Right lobe of liver (tissue), 6 donors: ENCODE results near the gene PJA2. TPM values are rescaled to one million over a fixed set of nuclear protein-coding genes. Genes with fewer than 3 reads are reported as not detected.

Experiments
- ATAC-seq, 4 donors: fragments of 200-7000 bp; cut with Tn5 transposase; one replicate each; pipeline ENCODE4 v1.9.1; 2020; ENCODE audit warnings: mild to moderate bottlenecking in 4 of 4, moderate library complexity in 4 of 4
- DNase-seq, 3 donors: peaks; one replicate each; pipeline ENCODE4 v3.0.0-alpha.2; 2020
- H3K27ac ChIP-seq, 3 donors: fragments of 200-600 bp; one replicate each; pipeline ENCODE4 v1.8.0; 2022
- H3K27me3 ChIP-seq, 2 donors: fragments of 200-600 bp; one replicate each; pipeline ENCODE4 v1.8.0; 2022
- H3K36me3 ChIP-seq, 4 donors: fragments of 200-600 bp; sonication (generic) in 1 of 4; one replicate each; pipeline versions ENCODE4 v1.5.1 to v1.8.0; 2017 to 2022; ENCODE audit warnings: control low read depth in 1 of 4
- H3K4me1 ChIP-seq, 4 donors: fragments of 200-600 bp; sonication (generic) in 1 of 4; one replicate each; pipeline versions ENCODE4 v1.5.1 to v1.8.0; 2017 to 2022; ENCODE audit warnings: control low read depth in 1 of 4
- H3K4me3 ChIP-seq, 3 donors: fragments of 200-600 bp; one replicate each; pipeline ENCODE4 v1.8.0; 2022
- H3K9me3 ChIP-seq, 4 donors: fragments of 200-600 bp; sonication (generic) in 1 of 4; one replicate each; pipeline versions ENCODE4 v1.5.1 to v1.8.0; 2017 to 2022; ENCODE audit warnings: control low read depth in 1 of 4
- POLR2A ChIP-seq: fragments of 450-650 bp; IDR thresholded peaks from one replicate; pipeline ENCODE4 v1.6.1; 2017; ENCODE audit warnings: antibody characterized with exemption, mild to moderate bottlenecking
- WGBS: methylation state at CpG from one replicate; pipeline ENCODE4 v1.1.6; 2018; ENCODE audit warnings: low coverage, low lambda C conversion rate; ENCODE audit not compliant: insufficient coverage; ENCODE audit errors: missing lambda C conversion rate; 5-methylcytosine and 5-hydroxymethylcytosine counted together
- intact Hi-C, 2 donors: fragments of 100-400 bp; cut with DNase I; formaldehyde crosslinking; loops; one replicate each; pipeline versions ENCODE4 v1.11.2 to v1.14.1; 2022
- total RNA-seq, 6 experiments: library from RNA; depleted of rRNA in 2 of 6; stranded (reverse); fragments of >200 nt in 2 of 6; fragmentation: NEBNext Ultra II Directional in 3 of 6; extraction: Animal tissue kit (Norgen Biotek cat#: 25700) in 3 of 6; gene quantifications; one replicate each; pipeline versions ENCODE4 v1.1.0 to v1.2.4, GENCODE V29; 2016 to 2023
- TF ChIP-seq, protein P1 (sequence below), 4 donors: fragments of 200-600 bp in 3 of 4; fragments of 450-650 bp in 1 of 4; IDR thresholded peaks; one replicate each; pipeline versions ENCODE4 v1.5.1 to v1.8.0; 2016 to 2022; ENCODE audit warnings: antibody characterized with exemption in 4 of 4, mild to moderate bottlenecking in 2 of 4
- donor health status: DM: no; HTN: yes; CAD: no.
- donor health status: DM: no; HTN: no; CAD: no.
- donor health status: DM: no; HTN: no; CAD: no.
- donor health status: DM: no; HTN: yes; CAD: no.
- donor health status: DM: no; HTN: yes; CAD: no.

The PJA2 gene
- total RNA-seq, 6 experiments from 2014 or later, result 34.2 to 47.3 (median 40.8) TPM

GRCh38 chr5:109307456-109307855 is 102.3 kb downstream of the PJA2 start:
- Histone ChIP-seq H3K36me3 (no peaks in the 10 kb centered on the region), H3K9me3 (no peaks in the 10 kb centered on the region), H3K4me3 (no peak overlapping the region), H3K4me1 (no peaks in the 10 kb centered on the region), H3K27ac (no peak overlapping the region), H3K27me3 (no peaks in the 10 kb centered on the region)
- WGBS, result 83% methylated on average over 4 of the region's 4 CpGs
- intact Hi-C loops, result no loop called here
- TF ChIP-seq, protein P1, sequence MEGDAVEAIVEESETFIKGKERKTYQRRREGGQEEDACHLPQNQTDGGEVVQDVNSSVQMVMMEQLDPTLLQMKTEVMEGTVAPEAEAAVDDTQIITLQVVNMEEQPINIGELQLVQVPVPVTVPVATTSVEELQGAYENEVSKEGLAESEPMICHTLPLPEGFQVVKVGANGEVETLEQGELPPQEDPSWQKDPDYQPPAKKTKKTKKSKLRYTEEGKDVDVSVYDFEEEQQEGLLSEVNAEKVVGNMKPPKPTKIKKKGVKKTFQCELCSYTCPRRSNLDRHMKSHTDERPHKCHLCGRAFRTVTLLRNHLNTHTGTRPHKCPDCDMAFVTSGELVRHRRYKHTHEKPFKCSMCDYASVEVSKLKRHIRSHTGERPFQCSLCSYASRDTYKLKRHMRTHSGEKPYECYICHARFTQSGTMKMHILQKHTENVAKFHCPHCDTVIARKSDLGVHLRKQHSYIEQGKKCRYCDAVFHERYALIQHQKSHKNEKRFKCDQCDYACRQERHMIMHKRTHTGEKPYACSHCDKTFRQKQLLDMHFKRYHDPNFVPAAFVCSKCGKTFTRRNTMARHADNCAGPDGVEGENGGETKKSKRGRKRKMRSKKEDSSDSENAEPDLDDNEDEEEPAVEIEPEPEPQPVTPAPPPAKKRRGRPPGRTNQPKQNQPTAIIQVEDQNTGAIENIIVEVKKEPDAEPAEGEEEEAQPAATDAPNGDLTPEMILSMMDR (IDR thresholded peaks at IDR 0.05), result no peak
- no peak for TF ChIP-seq POLR2A
- no peak for ATAC-seq
- no peak for DNase-seq

DNA sequence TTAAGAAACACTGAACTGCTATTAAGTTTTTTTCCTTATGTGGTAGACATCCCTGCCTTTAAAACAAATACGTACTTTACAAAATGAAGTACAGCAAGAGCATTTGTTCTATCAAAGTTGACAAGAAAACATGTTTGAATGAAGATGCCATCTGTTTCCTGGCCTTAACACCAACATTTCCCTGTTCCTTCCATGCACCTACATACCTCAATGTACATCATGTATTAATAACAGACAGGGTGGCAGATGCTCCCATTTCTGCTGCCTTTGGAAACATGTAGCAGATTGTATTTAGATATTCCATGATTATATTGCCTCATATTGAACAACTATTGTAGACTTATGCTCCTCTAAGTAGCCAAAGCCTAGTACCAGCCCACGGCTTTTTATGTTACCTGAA is 104.4 kb downstream of the PJA2 start:
- H3K36me3 ChIP-seq, result no peaks in the 10 kb centered on the region
- intact Hi-C loops, result no loop called here
- DNase-seq (no peak), ATAC-seq (no peak)
- WGBS, result 96% methylated on average over 2 of the region's 2 CpGs
- TF ChIP-seq, protein P1 (IDR thresholded peaks at IDR 0.05), result no peak
- no peak for TF ChIP-seq POLR2A
- H3K27me3 ChIP-seq, result no peaks in the 10 kb centered on the region
- no peaks in the 10 kb centered on the region for H3K9me3 ChIP-seq
- no peak overlapping the region for H3K4me3 ChIP-seq
- H3K27ac ChIP-seq, result no peak overlapping the region
- H3K4me1 ChIP-seq, result no peaks in the 10 kb centered on the region

DNA sequence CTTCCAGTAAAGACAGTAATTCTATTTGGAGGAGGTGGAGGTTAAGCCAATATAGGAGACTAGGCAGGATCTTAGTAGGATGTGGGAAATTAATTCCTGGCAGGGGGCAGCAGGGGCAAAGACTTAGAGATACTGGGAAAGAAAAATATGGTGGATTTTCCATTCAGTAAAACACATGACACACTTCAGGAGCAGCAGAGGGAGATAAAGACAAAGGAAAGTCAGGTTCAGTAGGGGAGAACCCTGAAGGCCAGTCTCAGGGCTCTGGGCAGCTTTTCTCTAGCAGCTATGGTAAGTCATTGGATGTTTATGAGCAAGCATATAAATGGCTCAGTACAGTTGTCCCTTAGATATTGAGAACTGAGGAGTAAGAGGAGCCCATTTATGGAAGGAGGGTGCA is 105.5 kb downstream of the PJA2 start:
- DNase-seq (no peak), ATAC-seq (peak; percentile 18 to 59 (median 46))
- TF ChIP-seq, protein P1 (IDR thresholded peaks at IDR 0.05), result peak in 1 of 4 donors; percentile 12
- no peak for TF ChIP-seq POLR2A
- intact Hi-C loops, result no loop called here
- H3K4me3 ChIP-seq, result no peak overlapping the region
- no peaks in the 10 kb centered on the region for H3K36me3 ChIP-seq
- H3K27me3 ChIP-seq, result no peaks in the 10 kb centered on the region
- H3K27ac ChIP-seq, result no peak overlapping the region
- no peaks in the 10 kb centered on the region for H3K4me1 ChIP-seq
- no peaks in the 10 kb centered on the region for H3K9me3 ChIP-seq

GRCh38 chr5:109300367-109300766 is 109.4 kb downstream of the PJA2 start:
- Histone ChIP-seq H3K9me3 (no peaks in the 10 kb centered on the region), H3K4me3 (no peak overlapping the region), H3K4me1 (no peaks in the 10 kb centered on the region), H3K27me3 (no peaks in the 10 kb centered on the region), H3K27ac (no peak overlapping the region), H3K36me3 (no peaks in the 10 kb centered on the region)
- ATAC-seq (no peak), DNase-seq (no peak)
- WGBS, result 93% methylated on average over 2 of the region's 2 CpGs
- no peak for TF ChIP-seq POLR2A
- TF ChIP-seq, protein P1 (IDR thresholded peaks at IDR 0.05), result no peak
- intact Hi-C loops, result no loop called here

DNA sequence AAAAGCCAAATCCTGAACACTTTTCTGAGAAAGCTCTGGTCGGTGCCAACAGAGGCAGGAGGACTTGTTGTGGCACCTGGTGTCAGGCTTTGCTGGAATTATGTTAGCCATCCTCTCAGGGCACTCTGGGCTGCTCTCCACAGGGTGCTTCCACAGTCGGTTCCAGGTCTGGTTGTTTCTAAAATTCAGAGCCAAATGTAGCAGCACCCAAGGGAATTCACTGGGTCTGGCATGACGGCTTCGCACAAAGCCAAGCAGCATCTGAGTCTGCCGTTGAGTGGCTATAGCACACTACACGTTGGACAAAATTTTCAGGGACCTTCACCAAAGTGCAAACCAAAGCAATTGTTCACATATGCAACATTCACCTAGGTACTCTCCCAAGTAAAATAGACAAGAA is 110.2 kb downstream of the PJA2 start:
- no peak overlapping the region for H3K27ac ChIP-seq
- 93% methylated on average over 6 of the region's 6 CpGs for WGBS
- no peaks in the 10 kb centered on the region for H3K27me3 ChIP-seq
- TF ChIP-seq, protein P1 (IDR thresholded peaks at IDR 0.05), result no peak
- TF ChIP-seq POLR2A, result no peak
- H3K36me3 ChIP-seq, result no peaks in the 10 kb centered on the region
- DNase-seq, result no peak
- H3K4me1 ChIP-seq, result no peaks in the 10 kb centered on the region
- H3K9me3 ChIP-seq, result no peaks in the 10 kb centered on the region
- intact Hi-C loops, result no loop called here
- H3K4me3 ChIP-seq, result no peak overlapping the region
- ATAC-seq, result no peak
